Mesendoderm (in vitro differentiated cells): ENCODE data around the gene C11orf54.
A peak's percentile ranks its signal among the peaks of the same experiment; 100 is the strongest.

Experiments
- DNase-seq: peaks from one replicate; pipeline ENCODE4 v3.0.0; 2013
- H2AK5ac ChIP-seq: 2 replicates; pipeline ENCODE4 v1.6.1; 2013; ENCODE audit warnings: low read length, inconsistent platforms
- H2BK120ac ChIP-seq: 2 replicates; pipeline ENCODE4 v1.6.1; 2013; ENCODE audit warnings: low read depth, mild to moderate bottlenecking, low read length, moderate library complexity, mixed read lengths
- H2BK15ac ChIP-seq: replicated peaks from 2 replicates; pipeline ENCODE4 v1.6.1; 2013; ENCODE audit warnings: low read depth, mild to moderate bottlenecking, moderate library complexity
- H2BK5ac ChIP-seq: 2 replicates; pipeline ENCODE4 v1.6.1; 2013; ENCODE audit warnings: low read length, inconsistent platforms
- H3K18ac ChIP-seq: 2 replicates; pipeline ENCODE4 v1.6.1; 2013; ENCODE audit warnings: mild to moderate bottlenecking, low read length, mixed read lengths
- H3K23ac ChIP-seq: one replicate; pipeline ENCODE4 v1.6.1; 2013; ENCODE audit warnings: low read length
- H3K27ac ChIP-seq: 2 replicates; pipeline ENCODE4 v1.5.1; 2013; ENCODE audit warnings: low read depth, mild to moderate bottlenecking, inconsistent platforms, low read length, moderate library complexity
- H3K27me3 ChIP-seq: 2 replicates; pipeline ENCODE4 v1.6.1; 2013; ENCODE audit warnings: low read length, control low read depth, mild to moderate bottlenecking, inconsistent platforms; ENCODE audit not compliant: insufficient read depth, poor library complexity
- H3K36me3 ChIP-seq: 2 replicates; pipeline ENCODE4 v1.6.1; 2013; ENCODE audit warnings: low read length, inconsistent platforms; ENCODE audit not compliant: control insufficient read depth, insufficient read depth
- H3K4ac ChIP-seq: one replicate; pipeline ENCODE4 v1.6.1; 2013; ENCODE audit warnings: low read depth, mild to moderate bottlenecking, low read length, moderate library complexity
- H3K4me1 ChIP-seq: 2 replicates; pipeline ENCODE4 v1.6.1; 2013; ENCODE audit warnings: low read depth, low read length, inconsistent platforms; ENCODE audit not compliant: control insufficient read depth
- H3K4me2 ChIP-seq: 2 replicates; pipeline ENCODE4 v1.6.1; 2013; ENCODE audit warnings: low read length
- H3K4me3 ChIP-seq: 2 replicates; pipeline ENCODE4 v1.5.1; 2013; ENCODE audit warnings: mild to moderate bottlenecking, low read length
- H3K56ac ChIP-seq: one replicate; pipeline ENCODE4 v1.6.1; 2013; ENCODE audit warnings: low read length
- H3K79me1 ChIP-seq: 2 replicates; pipeline ENCODE4 v1.6.1; 2013; ENCODE audit warnings: low read length, inconsistent platforms
- H3K79me2 ChIP-seq: 2 replicates; pipeline ENCODE4 v1.6.1; 2013; ENCODE audit warnings: mild to moderate bottlenecking, low read length; ENCODE audit not compliant: control insufficient read depth, insufficient read depth
- H3K9ac ChIP-seq: 2 replicates; pipeline ENCODE4 v1.6.1; 2013; ENCODE audit warnings: low read length, inconsistent platforms
- H4K5ac ChIP-seq: one replicate; pipeline ENCODE4 v1.6.1; 2013; ENCODE audit warnings: low read length
- H4K8ac ChIP-seq: one replicate; pipeline ENCODE4 v1.6.1; 2013; ENCODE audit warnings: low read depth, mild to moderate bottlenecking, control low read depth, low read length, moderate library complexity
- WGBS: extraction: QIAGEN DNeasy Blood & Tissue Kit; methylation state at CpG from one replicate; pipeline ENCODE4 v1.1.7; 2013; ENCODE audit warnings: low lambda C conversion rate, missing lambda C conversion rate; ENCODE audit not compliant: insufficient coverage; ENCODE audit errors: extremely low coverage; 5-methylcytosine and 5-hydroxymethylcytosine counted together

Gene C11orf54

GRCh38 chr11:93761910-93762309 lies 20.4 kb downstream of the C11orf54 start:
- Histone ChIP-seq H2BK5ac (no peak overlapping the region), H3K27ac (no peak overlapping the region), H3K79me2 (no peaks in the 10 kb centered on the region), H2BK120ac (no peak overlapping the region), H3K4me2 (no peak overlapping the region), H3K4ac (no peak overlapping the region), H3K36me3 (no peaks in the 10 kb centered on the region), H3K9ac (no peak overlapping the region), H4K5ac (no peak overlapping the region), H3K4me1 (no peaks in the 10 kb centered on the region), H3K79me1 (no peaks in the 10 kb centered on the region), H2BK15ac (no peak overlapping the region), H3K56ac (no peak overlapping the region), H3K27me3 (no peaks in the 10 kb centered on the region), H4K8ac (no peak overlapping the region), H3K4me3 (no peak overlapping the region), H3K23ac (no peak overlapping the region), H2AK5ac (no peak overlapping the region), H3K18ac (no peak overlapping the region)
- DNase-seq: no peak
- whole genome bisulfite sequencing: no CpG with 5 or more reads among the region's 1 CpG

- Histone ChIP-seq H3K4me2 (no peak overlapping the region), H3K56ac (no peak overlapping the region), H3K18ac (peak overlapping the region; percentile 25), H3K36me3 (no peaks in the 10 kb centered on the region), H3K4ac (no peak overlapping the region), H3K23ac (no peak overlapping the region), H2BK120ac (no peak overlapping the region), H4K5ac (no peak overlapping the region), H3K4me3 (no peak overlapping the region), H3K27ac (peak overlapping the region; percentile 60), H2AK5ac (no peak overlapping the region), H3K79me1 (no peaks in the 10 kb centered on the region), H3K27me3 (no peaks in the 10 kb centered on the region), H2BK15ac (no peak overlapping the region), H3K79me2 (no peaks in the 10 kb centered on the region), H4K8ac (no peak overlapping the region), H3K9ac (no peak overlapping the region), H2BK5ac (no peak overlapping the region), H3K4me1 (peaks cover 3% of the 10 kb centered on the region)
- peak; percentile 94 for DNase-seq
- no CpG with 5 or more reads among the region's 2 CpGs for WGBS
These were observed 24.1 kb downstream of the C11orf54 start for GRCh38 chr11:93765551-93765950.

- no CpG with 5 or more reads among the region's 5 CpGs for WGBS
- Histone ChIP-seq H2BK5ac (peak overlapping the region; percentile 37), H3K56ac (peak overlapping the region; percentile 15), H2BK15ac (no peak overlapping the region), H3K9ac (no peak overlapping the region), H3K23ac (no peak overlapping the region), H3K79me2 (no peaks in the 10 kb centered on the region), H3K36me3 (no peaks in the 10 kb centered on the region), H3K4ac (no peak overlapping the region), H3K18ac (no peak overlapping the region), H4K5ac (no peak overlapping the region), H3K4me2 (no peak overlapping the region), H4K8ac (no peak overlapping the region), H2BK120ac (no peak overlapping the region), H3K4me3 (no peak overlapping the region), H2AK5ac (no peak overlapping the region), H3K79me1 (no peaks in the 10 kb centered on the region), H3K27me3 (no peaks in the 10 kb centered on the region), H3K4me1 (peaks cover 4% of the 10 kb centered on the region), H3K27ac (peak overlapping the region; percentile 33)
- DNase-seq: no peak
These were observed 25.0 kb downstream of the C11orf54 start for GRCh38 chr11:93766504-93766903.

GRCh38 chr11:93767018-93767417 lies 25.5 kb downstream of the C11orf54 start:
- Histone ChIP-seq H3K23ac (no peak overlapping the region), H3K4ac (no peak overlapping the region), H3K36me3 (no peaks in the 10 kb centered on the region), H3K9ac (no peak overlapping the region), H3K4me3 (no peak overlapping the region), H4K8ac (no peak overlapping the region), H3K79me1 (no peaks in the 10 kb centered on the region), H2BK120ac (no peak overlapping the region), H3K27ac (no peak overlapping the region), H4K5ac (no peak overlapping the region), H2BK5ac (no peak overlapping the region), H3K4me2 (no peak overlapping the region), H3K4me1 (peaks cover 4% of the 10 kb centered on the region), H3K27me3 (no peaks in the 10 kb centered on the region), H3K79me2 (no peaks in the 10 kb centered on the region), H3K56ac (no peak overlapping the region), H2BK15ac (no peak overlapping the region), H2AK5ac (no peak overlapping the region), H3K18ac (no peak overlapping the region)
- peak; percentile 45 for DNase-seq
- no CpG with 5 or more reads among the region's 3 CpGs for WGBS

- Histone ChIP-seq H2BK5ac (peak overlapping the region; percentile 97), H2BK120ac (no peak overlapping the region), H4K5ac (no peak overlapping the region), H3K18ac (no peak overlapping the region), H3K79me1 (no peaks in the 10 kb centered on the region), H2BK15ac (no peak overlapping the region), H3K9ac (no peak overlapping the region), H2AK5ac (no peak overlapping the region), H3K79me2 (no peaks in the 10 kb centered on the region), H3K4ac (no peak overlapping the region), H3K4me2 (no peak overlapping the region), H4K8ac (no peak overlapping the region), H3K4me3 (no peak overlapping the region), H3K36me3 (no peaks in the 10 kb centered on the region), H3K23ac (no peak overlapping the region), H3K4me1 (peaks cover 4% of the 10 kb centered on the region), H3K27ac (no peak overlapping the region), H3K27me3 (no peaks in the 10 kb centered on the region), H3K56ac (peak overlapping the region; percentile 50)
- no CpG with 5 or more reads among the region's 1 CpG for WGBS
- DNase-seq: peak; percentile 93
These were observed 28.7 kb downstream of the C11orf54 start for GRCh38 chr11:93770160-93770559.

GRCh38 chr11:93772123-93772522 lies 30.7 kb downstream of the C11orf54 start:
- no peak overlapping the region for H3K18ac ChIP-seq

More at GRCh38 chr11:93772123-93772522, 30.7 kb downstream of the C11orf54 start:
- Histone ChIP-seq H3K27me3 (no peaks in the 10 kb centered on the region), H3K36me3 (no peaks in the 10 kb centered on the region), H2BK120ac (no peak overlapping the region), H2BK15ac (no peak overlapping the region), H3K9ac (no peak overlapping the region), H2BK5ac (no peak overlapping the region), H3K4me1 (peaks cover 4% of the 10 kb centered on the region), H2AK5ac (no peak overlapping the region), H4K5ac (no peak overlapping the region), H3K4ac (no peak overlapping the region), H3K79me2 (no peaks in the 10 kb centered on the region), H4K8ac (no peak overlapping the region), H3K56ac (no peak overlapping the region), H3K27ac (no peak overlapping the region), H3K4me2 (no peak overlapping the region), H3K79me1 (no peaks in the 10 kb centered on the region), H3K4me3 (no peak overlapping the region), H3K23ac (no peak overlapping the region)
- DNase-seq: no peak
- no CpG with 5 or more reads among the region's 4 CpGs for WGBS
